Kidney epithelial cell (primary cell): ENCODE data around the gene SETD9. TPM values are rescaled to one million over a fixed set of nuclear protein-coding genes. Genes with fewer than 3 reads are reported as not detected.

Experiments used
- DNase-seq: peaks from one replicate; pipeline ENCODE4 v3.0.0-alpha.2; 2010; ENCODE audit warnings: low read depth
- H3K27me3 ChIP-seq: 2 replicates; pipeline ENCODE4 v1.6.0; 2011; ENCODE audit warnings: low read length; ENCODE audit not compliant: control insufficient read depth, insufficient read depth
- H3K36me3 ChIP-seq: 2 replicates; pipeline ENCODE4 v1.5.1; 2011; ENCODE audit warnings: low read length; ENCODE audit not compliant: control insufficient read depth, insufficient read depth
- H3K4me3 ChIP-seq: 2 replicates; pipeline ENCODE4 v1.5.1; 2011; ENCODE audit warnings: low read depth, mild to moderate bottlenecking, control low read depth, low read length
- CTCF ChIP-seq: IDR thresholded peaks from 2 replicates; pipeline ENCODE4 v1.5.1; 2011; ENCODE audit warnings: mild to moderate bottlenecking, moderate library complexity, low read length, control low read depth, inconsistent platforms; ENCODE audit not compliant: insufficient read depth, poor library complexity, severe bottlenecking
- total RNA-seq: library from RNA; depleted of rRNA; stranded (reverse); fragments of >200 nt; gene quantifications from 2 replicates; pipeline ENCODE4 v1.2.3, GENCODE V29; 2015

Gene SETD9
- total RNA-seq, 1 donor from 2014 or later = 25.3 TPM

GRCh38 chr5:56947052-56947451 lies 37.7 kb downstream of the SETD9 start:
- DNase-seq = no peak
- TF ChIP-seq CTCF = no peak
- Histone ChIP-seq H3K4me3 (no peak overlapping the region), H3K36me3 (no peaks in the 10 kb centered on the region), H3K27me3 (no peaks in the 10 kb centered on the region)

GRCh38 chr5:56950626-56951125 lies 41.3 kb downstream of the SETD9 start:
- Histone ChIP-seq H3K27me3 (no peaks in the 10 kb centered on the region), H3K36me3 (no peaks in the 10 kb centered on the region), H3K4me3 (peak overlapping the region; percentile 54)
- no peak for TF ChIP-seq CTCF
- DNase-seq = no peak

GRCh38 chr5:56951126-56951945 lies 41.9 kb downstream of the SETD9 start:
- Histone ChIP-seq H3K36me3 (no peaks in the 10 kb centered on the region), H3K4me3 (peak overlapping the region; percentile 54), H3K27me3 (no peaks in the 10 kb centered on the region)
- no peak for TF ChIP-seq CTCF
- no peak for DNase-seq

- Histone ChIP-seq H3K4me3 (peak within 1 kb of the TSS; percentile 54), H3K27me3 (no peaks in the 10 kb centered on the region)
- TF ChIP-seq CTCF = no peak
Observed at GRCh38 chr5:56951946-56952691, 42.7 kb downstream of the SETD9 start, which contains the start of gene MIER3. Gene MIER3, minus strand, starts transcription at chr5:56952123. Its CDS starts 21 bp downstream, at chr5:56952102.

GRCh38 chr5:56954262-56954661 lies 44.9 kb downstream of the SETD9 start:
- H3K36me3 ChIP-seq = no peaks in the 10 kb centered on the region
- H3K4me3 ChIP-seq = no peak overlapping the region
- H3K27me3 ChIP-seq = no peaks in the 10 kb centered on the region
- no peak for DNase-seq
- no peak for TF ChIP-seq CTCF

More at GRCh38 chr5:56951946-56952691, 42.7 kb downstream of the SETD9 start, which contains the start of gene MIER3:
- DNase-seq = no peak
- no peaks in the 10 kb centered on the region for H3K36me3 ChIP-seq
